GM12874 (cell line): ENCODE measurements around the gene CRNKL1.

Experiments
- TF ChIP-seq, protein P1 (sequence below): IDR thresholded peaks from 2 replicates; pipeline ENCODE4 v1.5.1; 2011; ENCODE audit warnings: low read depth, mild to moderate bottlenecking, control low read depth, low read length, moderate library complexity; ENCODE audit not compliant: insufficient read depth

CRNKL1 gene

GRCh38 chr20:20060234-20060998, 8.2 kb upstream of the CRNKL1 start:
- TF ChIP-seq, protein P1, sequence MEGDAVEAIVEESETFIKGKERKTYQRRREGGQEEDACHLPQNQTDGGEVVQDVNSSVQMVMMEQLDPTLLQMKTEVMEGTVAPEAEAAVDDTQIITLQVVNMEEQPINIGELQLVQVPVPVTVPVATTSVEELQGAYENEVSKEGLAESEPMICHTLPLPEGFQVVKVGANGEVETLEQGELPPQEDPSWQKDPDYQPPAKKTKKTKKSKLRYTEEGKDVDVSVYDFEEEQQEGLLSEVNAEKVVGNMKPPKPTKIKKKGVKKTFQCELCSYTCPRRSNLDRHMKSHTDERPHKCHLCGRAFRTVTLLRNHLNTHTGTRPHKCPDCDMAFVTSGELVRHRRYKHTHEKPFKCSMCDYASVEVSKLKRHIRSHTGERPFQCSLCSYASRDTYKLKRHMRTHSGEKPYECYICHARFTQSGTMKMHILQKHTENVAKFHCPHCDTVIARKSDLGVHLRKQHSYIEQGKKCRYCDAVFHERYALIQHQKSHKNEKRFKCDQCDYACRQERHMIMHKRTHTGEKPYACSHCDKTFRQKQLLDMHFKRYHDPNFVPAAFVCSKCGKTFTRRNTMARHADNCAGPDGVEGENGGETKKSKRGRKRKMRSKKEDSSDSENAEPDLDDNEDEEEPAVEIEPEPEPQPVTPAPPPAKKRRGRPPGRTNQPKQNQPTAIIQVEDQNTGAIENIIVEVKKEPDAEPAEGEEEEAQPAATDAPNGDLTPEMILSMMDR: no peak

DNA sequence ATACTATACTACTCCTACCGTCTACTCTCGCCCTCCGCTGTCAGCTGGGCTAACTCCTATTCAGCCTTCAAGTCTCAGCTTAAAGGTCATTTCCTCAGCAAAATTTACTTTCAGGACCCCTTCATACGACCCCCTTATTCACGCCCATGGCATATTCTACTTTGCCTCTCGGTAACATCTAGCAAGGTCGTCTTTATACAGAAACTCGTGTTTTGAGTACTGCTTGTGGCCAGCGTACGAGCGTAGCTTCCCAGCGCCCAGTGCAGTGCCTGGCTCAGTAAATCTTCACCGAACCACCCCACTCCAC, 546 bp downstream of the CRNKL1 start:
- TF ChIP-seq, protein P1: no peak

DNA sequence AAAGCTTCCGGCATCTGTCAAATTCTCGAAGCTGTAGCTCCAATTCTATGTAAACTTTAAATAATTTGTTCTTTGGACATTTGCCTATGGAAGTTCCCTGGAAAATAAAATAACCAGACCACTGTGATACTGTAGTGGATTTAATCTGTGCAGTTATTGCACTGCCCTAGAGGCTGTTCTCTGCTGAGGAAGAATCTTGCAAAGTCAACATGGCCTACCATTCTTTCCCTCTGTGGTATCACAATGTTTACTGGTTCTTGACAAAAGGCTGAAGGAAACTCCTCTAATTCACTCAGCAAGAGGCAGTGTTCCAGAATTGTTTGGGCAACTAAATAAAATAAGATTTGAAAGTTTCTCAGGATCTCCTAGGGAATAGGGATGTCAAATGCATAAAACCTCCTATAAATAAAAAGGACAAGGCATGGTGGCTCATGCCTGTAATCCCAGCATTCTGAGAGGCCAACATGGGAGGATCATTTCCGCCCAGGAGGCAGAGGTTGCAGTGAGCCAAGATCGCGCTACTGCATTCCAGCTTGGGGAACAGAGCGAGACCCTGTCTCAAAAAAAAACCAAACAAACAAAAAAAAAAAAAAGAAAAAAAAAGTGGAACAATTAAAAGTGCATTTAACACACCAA, 12.4 kb downstream of the CRNKL1 start:
- TF ChIP-seq, protein P1: no peak

DNA sequence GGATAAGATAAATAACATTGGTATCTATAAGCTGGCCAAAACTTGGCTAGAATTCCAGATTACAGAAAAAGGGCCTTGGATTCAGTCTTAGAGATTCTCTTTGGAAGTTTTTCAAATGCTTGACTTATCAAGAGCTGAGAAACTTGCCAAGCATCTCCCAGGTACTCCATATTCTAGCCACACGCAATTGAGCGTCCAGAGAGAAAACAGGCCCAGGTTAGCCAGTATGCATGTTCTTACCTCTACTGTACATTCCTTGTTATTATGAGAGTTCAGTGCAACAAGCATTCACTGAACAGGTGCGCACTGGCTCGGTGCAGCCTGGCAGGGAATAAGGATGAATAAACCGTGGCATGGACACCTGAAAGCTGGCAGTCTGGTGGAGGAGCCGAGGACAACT, 13.7 kb downstream of the CRNKL1 start:
- TF ChIP-seq, protein P1: no peak

GRCh38 chr20:20037960-20038359, 14.3 kb downstream of the CRNKL1 start:
- TF ChIP-seq, protein P1: no peak

GRCh38 chr20:20036756-20037155, 15.5 kb downstream of the CRNKL1 start:
- TF ChIP-seq, protein P1: no peak

DNA sequence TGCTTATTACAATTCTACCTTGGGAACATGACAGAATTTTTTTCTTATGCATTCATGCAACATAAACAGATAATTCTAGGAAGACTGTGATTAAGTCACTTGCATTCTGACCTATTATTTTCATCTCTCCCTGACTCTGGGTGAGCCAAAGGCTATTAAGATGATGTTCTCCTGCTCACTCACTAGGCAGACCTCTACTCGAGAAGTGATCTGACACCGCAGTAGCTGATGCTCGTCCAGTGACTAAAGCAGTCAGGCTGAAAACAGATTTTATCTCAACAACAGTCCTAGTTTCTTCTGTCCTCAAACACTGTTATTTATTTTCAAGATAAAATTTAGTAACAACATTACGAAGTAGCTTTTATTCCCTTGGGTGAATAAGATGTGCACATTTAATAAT, 17.8 kb downstream of the CRNKL1 start:
- TF ChIP-seq, protein P1: no peak
